Heart left ventricle (tissue), 16 donors: Measurements from ENCODE around the gene KLHL15. TPM values are rescaled to one million over a fixed set of nuclear protein-coding genes. Genes with fewer than 3 reads are reported as not detected.
"Not testable (repeated sequence)": the region's sequence is repeated elsewhere in the genome, so short reads cannot be mapped to it uniquely, and the experiment has no call there.

Experiments used
- ATAC-seq, 4 donors: fragments of 200-7000 bp; cut with Tn5 transposase; one replicate each; pipeline ENCODE4 v1.9.1; 2020 to 2022; ENCODE audit warnings: moderate library complexity in 4 of 4, mild to moderate bottlenecking in 3 of 4, moderate number of reproducible peaks in 1 of 4
- DNase-seq, 5 donors: peaks; one replicate each; pipeline ENCODE4 v3.0.0-alpha.2; 2020
- H3K27ac ChIP-seq, 12 donors: fragments of 200-600 bp; sonication (generic) in 4 of 12; one replicate each; pipeline versions ENCODE4 v1.5.0 to v1.8.0; 2016 to 2022; ENCODE audit warnings: mild to moderate bottlenecking in 2 of 12
- H3K27me3 ChIP-seq, 9 donors: fragments of 200-600 bp; sonication (generic) in 2 of 9; one replicate each; pipeline versions ENCODE4 v1.5.1 to v1.8.0; 2016 to 2022; ENCODE audit warnings: mild to moderate bottlenecking in 3 of 9
- H3K36me3 ChIP-seq, 9 donors: fragments of 200-600 bp; sonication (generic) in 2 of 9; one replicate each; pipeline versions ENCODE4 v1.5.0 to v1.8.0; 2018 to 2022; ENCODE audit warnings: mild to moderate bottlenecking in 2 of 9
- H3K4me1 ChIP-seq, 12 donors: fragments of 200-600 bp; sonication (generic) in 4 of 12; one replicate each; pipeline versions ENCODE4 v1.5.0 to v1.8.0; 2016 to 2022; ENCODE audit warnings: mild to moderate bottlenecking in 3 of 12
- H3K4me3 ChIP-seq, 12 donors: fragments of 200-600 bp; sonication (generic) in 4 of 12; one replicate each; pipeline versions ENCODE4 v1.5.0 to v1.8.0; 2017 to 2022; ENCODE audit warnings: mild to moderate bottlenecking in 9 of 12, moderate library complexity in 4 of 12
- H3K9me3 ChIP-seq, 12 donors: fragments of 200-600 bp; sonication (generic) in 4 of 12; one replicate each; pipeline versions ENCODE4 v1.5.0 to v1.8.0; 2016 to 2022; ENCODE audit warnings: mild to moderate bottlenecking in 1 of 12
- POLR2A ChIP-seq, 2 donors: fragments of 450-650 bp; IDR thresholded peaks; one replicate each; pipeline ENCODE4 v1.6.1; 2017; ENCODE audit warnings: antibody characterized with exemption in 2 of 2, mild to moderate bottlenecking in 2 of 2, moderate library complexity in 2 of 2
- WGBS, 4 donors: extraction: QIAGEN DNeasy Blood & Tissue Kit in 2 of 4; methylation state at CpG; one replicate each; pipeline versions ENCODE4 v1.1.5 to v1.1.7; 2013 to 2018; 5-methylcytosine and 5-hydroxymethylcytosine counted together
- intact Hi-C, 10 donors: fragments of 100-400 bp; cut with DNase I; formaldehyde crosslinking; loops; one replicate each; pipeline versions ENCODE4 v1.11.1 to v1.14.2; 2022
- polyA plus RNA-seq, 2 donors: library from polyadenylated mRNA; stranded (reverse); fragments of 200-250 nt; gene quantifications; one replicate each; pipeline ENCODE4 v1.2.3, GENCODE V29; 2013
- total RNA-seq, 9 donors: library from RNA; depleted of rRNA in 2 of 9; stranded (reverse); fragments of >200 nt in 2 of 9; fragmentation: NEBNext Ultra II Directional in 3 of 9; extraction: Animal tissue kit (Norgen Biotek cat#: 25700) in 3 of 9; gene quantifications; one replicate each; pipeline versions ENCODE4 v1.1.0 to v1.2.4, GENCODE V29; 2016 to 2023
- TF ChIP-seq, protein P1 (sequence below), 12 donors: fragments of 200-600 bp; sonication (generic) in 4 of 12; IDR thresholded peaks; one replicate each; pipeline versions ENCODE4 v1.5.0 to v1.8.0; 2018 to 2022; ENCODE audit warnings: antibody characterized with exemption in 12 of 12, mild to moderate bottlenecking in 5 of 12
- donor health status: ischemic (EF 13 %, LVEDD 7.1; RV severe dilation, severe dysfunction).
- donor health status: healthy with polysubstance abuse.
- donor health status: DM: no; HTN: yes; CAD: no.
- donor health status: DM: no; HTN: no; CAD: no.
- donor health status: ischemic (EF 25% LVEDD 6.9; RV normal size, moderate dysfunction).
- donor health status: ischemic (EF 25% LVEDD 5.7; RV mildly dilated, moderate dysfunction).
- donor health status: healthy.
- donor health status: DM: yes; HTN: yes; CAD: no.
- donor health status: ischemic (EF 35%, LVEDD 5.7; RV mildly dilated, moderate dysfunction).
- donor health status: nonischemic (EF 11% LVEDD 7.7; RV severe dilation, severe dysfunction).
- donor health status: DM: yes; HTN: yes; CAD: no.
- donor health status: PGD.
- donor health status: ischemic (EF 29% LVEDD 5.4; RV normal size, mild dysfunction).
- donor health status: nonischemic (EF 23%, LVEDD 6.1; RV moderate dilation, normal function).

KLHL15 gene
- total and polyA plus RNA-seq, 11 donors: 1.4 to 8.4 (median 6.2) TPM

- ATAC-seq: peak in 3 of 4 donors; percentile 14 to 53 (median 32)
- intact Hi-C loops: loop anchor here in 7 of 10 donors (2.0 to 10.0 kb wide), 6 partner anchors 30 to 360 kb away; partner anchors contain the start of genes CXorf58 (in 6 of the 7), APOO (in 5 of the 7) and SAT1 (in 1 of the 7)
These were observed 28.0 kb upstream of the KLHL15 start for GRCh38 chrX:24055043-24055356.

DNA sequence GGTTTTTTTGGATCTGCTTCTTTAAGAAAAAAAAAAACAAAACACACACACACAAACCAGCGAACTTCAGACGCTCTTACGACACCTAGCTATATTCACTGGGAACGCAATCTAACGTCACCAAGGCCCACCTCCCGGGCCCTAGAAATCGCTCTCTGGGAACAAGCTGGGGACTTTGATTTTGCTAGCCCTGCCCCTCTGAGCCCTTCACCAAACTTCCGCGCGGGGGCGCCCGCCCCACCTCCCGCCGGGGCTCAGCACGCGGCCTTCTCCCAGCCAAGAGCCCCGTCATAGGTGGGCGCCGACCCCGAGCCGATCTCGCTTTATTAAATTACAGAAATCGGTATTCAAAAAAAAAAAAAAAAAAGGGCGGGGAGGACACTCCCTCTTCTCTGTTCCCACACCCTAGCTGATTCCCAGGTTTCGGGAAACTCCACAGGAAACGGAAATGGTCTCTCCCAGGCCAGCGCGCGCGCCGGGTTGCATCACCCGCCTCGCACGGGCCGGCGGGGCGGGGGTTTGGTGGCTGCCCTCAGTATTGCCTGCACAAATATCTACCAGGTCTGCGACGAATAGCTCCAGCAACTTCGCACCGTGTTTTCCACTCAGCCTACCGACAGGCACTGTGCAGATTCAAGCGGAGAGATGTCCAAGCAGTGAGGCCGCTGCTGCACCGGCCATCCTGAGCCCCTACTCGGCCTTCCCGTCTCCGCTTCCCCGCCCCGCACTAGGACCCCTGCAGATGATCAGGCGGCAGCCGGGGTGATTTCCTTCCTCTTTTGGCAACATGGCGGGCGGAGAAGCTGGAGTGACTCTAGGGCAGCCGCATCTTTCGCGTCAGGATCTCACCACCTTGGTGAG lies 27.4 kb upstream of the KLHL15 start, which contains the start of gene EIF2S3:
TSS of gene EIF2S3 (plus strand) at position 775 of the 861 bp plus-strand sequence. CDS start at position 788, 13 bp downstream.
- peak within 1 kb of the TSS in 6 of 12 donors; percentile 57 to 86 (median 77) for H3K4me3 ChIP-seq
- intact Hi-C loops: loop anchor here in 9 of 10 donors (1.0 to 10.0 kb wide), 10 partner anchors 29 to 360 kb away; partner anchors contain the start of genes CXorf58 (in 9 of the 9), APOO (in 7 of the 9), SAT1 (in 1 of the 9) and ZFX (in 1 of the 9)

More at GRCh38 chrX:24055043-24055356, 28.0 kb upstream of the KLHL15 start:
- Histone ChIP-seq H3K27me3 (peaks cover 0 to 4% (median 0%) of the 10 kb centered on the region in 9 donors), H3K36me3 (peaks cover 0 to 31% (median 0%) of the 10 kb centered on the region in 9 donors), H3K4me3 (peak overlapping the region in 6 of 12 donors; percentile 57 to 86 (median 77)), H3K9me3 (no peaks in the 10 kb centered on the region), H3K4me1 (peaks cover 0 to 11% (median 0%) of the 10 kb centered on the region in 12 donors), H3K27ac (peak overlapping the region; percentile 88 to 98 (median 93))
- DNase-seq: no peak
- TF ChIP-seq POLR2A (IDR thresholded peaks at IDR 0.05): no peak
- WGBS, 4 donors: 0 to 17% (median 1%) methylated on average over 13 to 14 of the region's 14 CpGs

GRCh38 chrX:24050522-24051318 lies 23.7 kb upstream of the KLHL15 start:
- H3K27me3 ChIP-seq: peaks cover 0 to 12% (median 0%) of the 10 kb centered on the region in 9 donors
- ATAC-seq, DNase-seq, H3K36me3 ChIP-seq, H3K27ac ChIP-seq, H3K4me3 ChIP-seq, H3K9me3 ChIP-seq, H3K4me1 ChIP-seq: not testable (repeated sequence)
- 78 to 85% (median 81%) methylated on average over 22 to 26 of the region's 26 CpGs for WGBS, 4 donors
- intact Hi-C loops: loop anchor here in 8 of 10 donors (5.0 to 10.0 kb wide), 5 partner anchors 104 to 356 kb away; partner anchors contain the start of genes APOO (in 7 of the 8), CXorf58 (in 7 of the 8) and SAT1 (in 1 of the 8)

More for the DNA sequence above, 27.4 kb upstream of the KLHL15 start, which contains the start of gene EIF2S3:
- peak in 1 of 2 donors; percentile 13 for TF ChIP-seq POLR2A (IDR thresholded peaks at IDR 0.05)
- TF ChIP-seq, protein P1, sequence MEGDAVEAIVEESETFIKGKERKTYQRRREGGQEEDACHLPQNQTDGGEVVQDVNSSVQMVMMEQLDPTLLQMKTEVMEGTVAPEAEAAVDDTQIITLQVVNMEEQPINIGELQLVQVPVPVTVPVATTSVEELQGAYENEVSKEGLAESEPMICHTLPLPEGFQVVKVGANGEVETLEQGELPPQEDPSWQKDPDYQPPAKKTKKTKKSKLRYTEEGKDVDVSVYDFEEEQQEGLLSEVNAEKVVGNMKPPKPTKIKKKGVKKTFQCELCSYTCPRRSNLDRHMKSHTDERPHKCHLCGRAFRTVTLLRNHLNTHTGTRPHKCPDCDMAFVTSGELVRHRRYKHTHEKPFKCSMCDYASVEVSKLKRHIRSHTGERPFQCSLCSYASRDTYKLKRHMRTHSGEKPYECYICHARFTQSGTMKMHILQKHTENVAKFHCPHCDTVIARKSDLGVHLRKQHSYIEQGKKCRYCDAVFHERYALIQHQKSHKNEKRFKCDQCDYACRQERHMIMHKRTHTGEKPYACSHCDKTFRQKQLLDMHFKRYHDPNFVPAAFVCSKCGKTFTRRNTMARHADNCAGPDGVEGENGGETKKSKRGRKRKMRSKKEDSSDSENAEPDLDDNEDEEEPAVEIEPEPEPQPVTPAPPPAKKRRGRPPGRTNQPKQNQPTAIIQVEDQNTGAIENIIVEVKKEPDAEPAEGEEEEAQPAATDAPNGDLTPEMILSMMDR (IDR thresholded peaks at IDR 0.05): peak; percentile 47 to 89 (median 72)
- peaks cover 0 to 25% (median 0%) of the 10 kb centered on the region in 9 donors for H3K36me3 ChIP-seq
- peak; percentile 86 to 93 (median 87) for DNase-seq
- H3K4me1 ChIP-seq: peaks cover 0 to 11% (median 0%) of the 10 kb centered on the region in 12 donors
- ATAC-seq: peak; percentile 97 to 99 (median 98)
- WGBS, 4 donors: 0 to 4% (median 2%) methylated on average over 51 to 57 of the region's 57 CpGs
- peak within 1 kb of the TSS; percentile 88 to 98 (median 93) for H3K27ac ChIP-seq
- H3K9me3 ChIP-seq: no peaks in the 10 kb centered on the region
- peaks cover 0 to 5% (median 0%) of the 10 kb centered on the region in 9 donors for H3K27me3 ChIP-seq

GRCh38 chrX:24049643-24050042 lies 22.7 kb upstream of the KLHL15 start:
- H3K27me3 ChIP-seq: peaks cover 0 to 12% (median 0%) of the 10 kb centered on the region in 9 donors
- not testable (repeated sequence) for H3K4me3 ChIP-seq, H3K4me1 ChIP-seq, ATAC-seq, H3K27ac ChIP-seq, DNase-seq, H3K36me3 ChIP-seq, H3K9me3 ChIP-seq
- intact Hi-C loops: loop anchor here in 8 of 10 donors (5.0 to 10.0 kb wide), 5 partner anchors 105 to 355 kb away; partner anchors contain the start of genes APOO (in 7 of the 8), CXorf58 (in 7 of the 8) and SAT1 (in 1 of the 8)
- 95 to 98% (median 97%) methylated on average over 7 to 24 of the region's 24 CpGs for WGBS, 4 donors

GRCh38 chrX:24046060-24046459 lies 19.1 kb upstream of the KLHL15 start:
- H3K4me1 ChIP-seq, H3K9me3 ChIP-seq, DNase-seq, H3K27ac ChIP-seq, H3K36me3 ChIP-seq, intact Hi-C loops, H3K4me3 ChIP-seq, ATAC-seq: not testable (repeated sequence)
- H3K27me3 ChIP-seq: peaks cover 0 to 27% (median 0%) of the 10 kb centered on the region in 9 donors
